Esophagus squamous epithelium (tissue), 4 donors: ENCODE results near the gene DALRD3.

Experiments used
- POLR2A ChIP-seq, 4 donors: fragments of 450-650 bp; IDR thresholded peaks; one replicate each; pipeline ENCODE4 v1.6.1; 2017; ENCODE audit warnings: antibody characterized with exemption in 4 of 4, mild to moderate bottlenecking in 4 of 4, moderate library complexity in 3 of 4
- TF ChIP-seq, protein P1 (sequence below), 6 experiments: fragments of 450-650 bp in 4 of 6; fragments of 200-600 bp in 2 of 6; sonication (generic) in 2 of 6; IDR thresholded peaks; one replicate each; pipeline ENCODE4 v1.5.1; 2016 to 2019; ENCODE audit warnings: antibody characterized with exemption in 6 of 6, mild to moderate bottlenecking in 4 of 6, moderate library complexity in 4 of 6

DNA sequence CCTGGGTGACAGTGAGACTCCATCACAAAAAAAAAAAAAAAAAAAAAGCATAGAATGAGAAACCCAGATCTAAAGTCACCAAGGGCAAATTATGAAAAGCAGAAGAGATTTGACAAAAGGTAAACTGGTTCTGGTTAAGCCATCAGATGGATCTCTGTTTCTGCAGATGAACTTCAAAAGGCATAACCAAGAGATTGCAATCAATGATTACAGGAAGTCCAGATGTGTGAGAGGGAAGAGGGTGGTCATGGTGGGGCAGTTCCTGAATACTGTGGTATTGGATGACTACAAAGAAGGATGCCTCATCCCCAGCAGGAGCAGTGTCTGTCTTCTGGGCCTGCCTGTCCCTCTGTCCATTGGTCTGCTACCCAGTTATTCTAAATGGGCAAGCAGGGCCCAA is 24.5 kb downstream of the DALRD3 start:
- TF ChIP-seq, protein P1, sequence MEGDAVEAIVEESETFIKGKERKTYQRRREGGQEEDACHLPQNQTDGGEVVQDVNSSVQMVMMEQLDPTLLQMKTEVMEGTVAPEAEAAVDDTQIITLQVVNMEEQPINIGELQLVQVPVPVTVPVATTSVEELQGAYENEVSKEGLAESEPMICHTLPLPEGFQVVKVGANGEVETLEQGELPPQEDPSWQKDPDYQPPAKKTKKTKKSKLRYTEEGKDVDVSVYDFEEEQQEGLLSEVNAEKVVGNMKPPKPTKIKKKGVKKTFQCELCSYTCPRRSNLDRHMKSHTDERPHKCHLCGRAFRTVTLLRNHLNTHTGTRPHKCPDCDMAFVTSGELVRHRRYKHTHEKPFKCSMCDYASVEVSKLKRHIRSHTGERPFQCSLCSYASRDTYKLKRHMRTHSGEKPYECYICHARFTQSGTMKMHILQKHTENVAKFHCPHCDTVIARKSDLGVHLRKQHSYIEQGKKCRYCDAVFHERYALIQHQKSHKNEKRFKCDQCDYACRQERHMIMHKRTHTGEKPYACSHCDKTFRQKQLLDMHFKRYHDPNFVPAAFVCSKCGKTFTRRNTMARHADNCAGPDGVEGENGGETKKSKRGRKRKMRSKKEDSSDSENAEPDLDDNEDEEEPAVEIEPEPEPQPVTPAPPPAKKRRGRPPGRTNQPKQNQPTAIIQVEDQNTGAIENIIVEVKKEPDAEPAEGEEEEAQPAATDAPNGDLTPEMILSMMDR (IDR thresholded peaks at IDR 0.05), result no peak
- no peak for TF ChIP-seq POLR2A (IDR thresholded peaks at IDR 0.05)
